Pulmonary artery endothelial cell (primary cell): ENCODE measurements around the gene OPCML. TPM values are rescaled to one million over a fixed set of nuclear protein-coding genes. Genes with fewer than 3 reads are reported as not detected.

Experiments used
- DNase-seq: peaks from one replicate; pipeline ENCODE4 v3.0.0-alpha.2; 2011; ENCODE audit warnings: low read depth, low spot score
- total RNA-seq: library from RNA; depleted of rRNA; stranded (reverse); fragments of >200 nt; gene quantifications from 2 replicates; pipeline ENCODE4 v1.2.3, GENCODE V29; 2014

The OPCML gene
- total RNA-seq, 1 donor from 2014 or later: not detected

DNA sequence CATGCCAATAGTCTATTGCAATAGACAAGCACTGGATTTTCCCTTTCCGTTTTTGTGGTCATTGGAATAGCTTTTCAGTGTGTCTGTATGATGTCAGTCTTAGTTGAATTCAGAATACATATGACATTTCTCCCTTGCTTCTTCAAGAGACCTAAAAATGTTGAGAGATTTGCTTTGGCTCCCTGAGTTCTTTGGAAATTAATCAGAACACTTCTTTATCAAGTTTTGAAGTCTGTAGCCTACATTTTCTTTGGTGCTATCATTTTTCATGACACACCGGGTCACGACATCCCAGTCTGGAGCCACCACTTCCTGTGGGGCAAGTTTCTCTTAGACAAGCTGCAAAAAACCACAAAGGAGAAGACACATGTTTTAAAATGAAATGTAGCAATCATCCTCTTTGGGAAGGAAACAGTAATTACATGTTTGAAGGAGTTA lies 847.1 kb downstream of the OPCML start:
- DNase-seq: no peak

- DNase-seq: no peak
These were observed 848.7 kb downstream of the OPCML start for GRCh38 chr11:132683602-132684001.

GRCh38 chr11:132681971-132682370 lies 850.3 kb downstream of the OPCML start:
- no peak for DNase-seq

DNA sequence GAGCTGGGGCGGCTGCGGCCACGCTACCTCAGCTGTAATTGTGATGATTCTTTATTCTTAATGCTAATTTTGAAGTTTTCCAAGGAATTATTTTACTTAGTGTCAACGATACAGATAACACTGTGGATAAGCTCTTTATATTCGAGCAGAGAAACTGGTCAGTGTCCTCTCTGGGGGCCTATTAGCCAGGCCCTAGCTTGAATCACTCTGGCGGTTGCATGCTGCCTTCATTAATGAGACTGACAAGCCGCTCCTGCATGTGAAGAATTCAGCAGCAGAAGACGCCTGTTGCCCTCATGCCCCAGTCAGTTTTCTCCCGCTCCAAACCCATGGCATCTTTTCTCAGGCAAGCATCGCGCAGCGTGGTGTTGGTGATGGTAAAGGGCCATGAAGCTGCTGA lies 851.7 kb downstream of the OPCML start:
- no peak for DNase-seq

DNA sequence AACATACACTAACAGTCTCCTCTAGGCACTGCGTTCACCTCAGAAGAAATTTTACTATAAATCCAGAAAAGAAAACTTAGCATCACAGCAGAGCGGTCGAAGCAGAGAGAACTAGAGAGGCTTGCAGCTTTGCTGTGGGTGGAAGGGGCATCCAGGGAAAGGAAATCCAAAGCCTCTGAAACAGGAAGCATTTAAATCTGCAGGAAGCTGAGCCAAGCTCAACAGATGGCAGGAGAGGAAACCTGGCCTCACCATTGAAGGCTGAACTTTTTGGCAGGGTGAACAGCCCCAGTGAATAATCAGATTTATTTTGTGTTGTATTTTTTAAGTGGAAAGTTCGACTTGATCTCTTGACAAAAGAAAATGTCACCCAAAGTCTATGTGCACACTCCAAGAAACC lies 858.1 kb downstream of the OPCML start:
- no peak for DNase-seq

GRCh38 chr11:132671851-132672370 lies 860.4 kb downstream of the OPCML start:
- no peak for DNase-seq

DNA sequence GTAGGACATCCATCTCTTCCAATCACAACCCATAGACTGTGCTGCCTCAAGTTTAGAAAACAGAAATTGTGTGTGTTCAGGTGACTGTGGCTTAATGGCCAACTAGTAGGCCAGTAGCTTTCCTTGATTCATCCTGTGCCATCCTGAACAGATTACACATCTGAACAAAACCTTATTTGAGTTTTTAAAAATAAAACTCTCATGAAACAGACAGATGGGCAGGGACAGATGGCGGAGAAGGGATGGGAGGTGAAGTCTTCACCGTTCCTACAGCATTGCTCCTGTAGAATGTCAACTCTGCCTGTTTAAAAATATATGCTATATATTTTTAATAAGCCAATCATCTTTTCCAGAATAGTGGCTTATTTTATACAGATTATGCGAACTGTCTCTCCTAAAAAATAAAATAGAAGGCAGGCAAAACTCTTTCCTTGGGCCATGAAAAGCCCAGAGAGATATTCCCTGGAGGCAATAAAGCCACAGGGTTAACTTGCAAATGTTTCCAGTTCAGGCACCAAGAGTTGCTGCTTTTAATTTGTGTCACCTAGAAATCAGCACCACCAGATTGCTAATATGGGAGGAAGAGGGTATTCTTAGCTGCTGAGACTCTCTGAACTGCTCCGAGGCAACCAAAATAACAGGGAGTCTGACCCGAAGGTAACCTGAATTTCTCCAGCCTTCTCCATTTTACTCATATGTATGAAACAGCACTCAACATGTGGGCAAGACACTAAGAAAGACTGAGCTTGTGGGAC lies 861.2 kb downstream of the OPCML start:
- no peak for DNase-seq

DNA sequence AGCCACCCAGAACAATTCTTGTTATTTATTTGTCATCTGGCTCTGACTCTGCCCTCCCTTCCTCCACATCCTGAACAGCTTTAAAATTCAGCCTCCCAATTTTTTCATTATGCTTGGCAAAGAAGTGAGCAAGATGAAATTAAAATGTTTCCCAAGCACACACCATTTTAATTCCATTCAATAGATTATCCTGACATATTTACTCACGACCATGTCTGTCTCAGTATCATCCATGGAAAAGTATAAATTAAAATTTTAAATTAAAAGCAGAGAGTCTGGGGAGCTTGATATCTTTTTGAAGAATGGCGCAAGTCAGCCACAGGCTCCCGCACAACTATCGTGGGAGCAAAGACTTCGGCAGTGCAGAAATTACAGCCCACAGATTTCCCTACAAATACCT lies 862.4 kb downstream of the OPCML start:
- DNase-seq: no peak

GRCh38 chr11:132665205-132665604 lies 867.1 kb downstream of the OPCML start:
- no peak for DNase-seq

DNA sequence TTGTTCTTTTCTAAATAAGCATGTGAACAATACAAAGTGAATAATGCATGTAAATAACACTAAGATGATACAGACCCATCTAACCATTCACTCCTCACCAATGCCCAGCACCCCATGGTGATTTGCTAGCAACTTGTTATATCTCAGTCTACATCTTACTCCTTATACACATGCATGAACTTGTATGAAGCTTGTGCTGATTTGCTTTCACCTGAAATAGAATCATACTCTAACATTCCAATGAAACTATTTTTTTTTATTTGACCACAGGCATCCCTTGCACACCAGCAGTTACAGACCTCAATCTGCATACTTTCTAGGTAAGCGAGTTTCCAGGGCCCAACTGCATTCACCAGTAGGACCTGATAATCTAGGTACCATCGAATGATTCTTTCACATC lies 873.6 kb downstream of the OPCML start:
- no peak for DNase-seq

- DNase-seq: no peak
These were observed 874.3 kb downstream of the OPCML start for GRCh38 chr11:132658004-132658403.

DNA sequence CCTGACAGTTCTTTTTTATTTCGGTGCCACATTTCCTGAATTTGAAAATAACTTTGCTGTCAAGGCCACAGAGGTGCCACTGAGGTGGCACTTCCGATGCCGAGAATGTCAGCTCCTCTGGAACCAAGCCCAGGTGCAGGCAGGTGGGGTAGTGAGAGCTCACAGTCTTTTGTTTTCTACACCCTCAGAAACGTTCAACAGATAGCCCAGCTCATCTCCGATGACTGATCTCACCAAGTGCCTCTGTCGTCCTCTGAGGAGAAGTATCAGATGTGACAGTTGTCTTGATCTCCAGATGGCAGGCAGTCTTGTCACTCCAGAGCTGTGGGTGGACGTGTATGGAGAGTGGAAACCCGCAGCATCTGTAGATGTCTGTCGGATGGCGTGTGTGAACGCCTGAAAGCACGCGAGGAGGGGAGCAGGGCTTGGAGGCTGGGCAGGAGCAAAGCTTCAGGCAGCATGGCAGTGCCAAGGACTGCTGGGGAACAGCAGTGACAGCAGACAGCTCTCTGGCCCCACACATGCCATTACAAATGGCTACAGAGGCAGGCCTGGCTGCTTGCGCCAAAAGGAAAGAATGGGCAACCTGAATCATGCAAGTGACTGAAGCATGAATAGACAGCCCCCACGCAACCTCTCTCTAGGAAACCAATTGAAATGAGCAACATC lies 877.0 kb downstream of the OPCML start:
- no peak for DNase-seq

DNA sequence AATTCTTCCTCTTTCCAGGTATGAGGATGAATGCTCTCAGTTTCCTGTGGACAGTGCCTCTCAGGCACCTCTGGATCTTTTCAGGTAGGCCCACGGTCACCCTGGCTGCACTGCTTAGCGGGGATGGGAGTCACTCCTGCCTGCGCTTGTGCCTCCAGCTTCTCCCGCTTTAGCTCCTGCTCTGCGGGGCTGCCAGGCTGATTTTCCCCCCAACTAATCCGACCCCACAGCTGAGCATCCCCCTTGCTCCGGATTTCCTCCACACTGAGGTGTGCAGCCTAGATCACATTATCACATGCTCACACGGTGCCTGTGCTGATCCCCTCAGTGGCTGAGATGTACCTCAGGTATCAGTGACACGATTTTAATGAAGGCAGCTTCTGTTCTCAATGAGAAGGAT lies 879.1 kb downstream of the OPCML start:
- DNase-seq: no peak

DNA sequence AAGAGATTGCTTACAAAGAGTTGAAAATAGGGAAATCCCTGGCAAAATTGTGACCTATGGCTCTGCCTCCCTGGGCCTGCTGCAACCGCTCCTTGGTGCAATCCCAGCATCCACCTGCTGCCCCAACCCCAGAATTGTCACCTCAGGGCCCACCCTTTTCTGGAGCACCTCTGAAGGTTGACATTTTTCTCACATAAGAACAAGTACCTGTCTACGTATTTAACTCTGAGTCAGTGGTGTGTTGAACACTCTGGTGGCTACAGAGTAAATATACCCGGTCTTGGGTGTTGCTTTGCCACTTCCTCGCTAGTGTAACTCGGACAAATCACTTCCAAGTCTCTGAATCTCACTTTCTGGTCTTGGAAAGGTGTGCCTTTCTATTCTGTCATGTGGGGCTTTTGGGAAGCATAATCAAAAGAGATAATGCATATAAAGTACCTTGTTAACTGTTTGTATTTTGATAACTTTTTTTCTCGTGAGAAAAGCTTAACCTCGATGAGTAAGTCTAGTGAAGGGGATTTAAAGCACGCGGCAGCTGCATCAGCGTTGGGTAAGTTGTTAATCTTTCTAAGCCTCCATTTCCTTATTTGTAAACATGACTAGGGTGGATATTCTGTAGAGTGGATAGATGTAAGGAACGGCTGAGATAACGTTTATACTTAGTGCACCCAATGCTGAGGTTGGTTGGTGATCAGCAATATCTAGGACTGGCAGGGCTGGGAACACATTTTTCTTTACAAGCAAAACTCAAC lies 881.2 kb downstream of the OPCML start:
- DNase-seq: no peak

DNA sequence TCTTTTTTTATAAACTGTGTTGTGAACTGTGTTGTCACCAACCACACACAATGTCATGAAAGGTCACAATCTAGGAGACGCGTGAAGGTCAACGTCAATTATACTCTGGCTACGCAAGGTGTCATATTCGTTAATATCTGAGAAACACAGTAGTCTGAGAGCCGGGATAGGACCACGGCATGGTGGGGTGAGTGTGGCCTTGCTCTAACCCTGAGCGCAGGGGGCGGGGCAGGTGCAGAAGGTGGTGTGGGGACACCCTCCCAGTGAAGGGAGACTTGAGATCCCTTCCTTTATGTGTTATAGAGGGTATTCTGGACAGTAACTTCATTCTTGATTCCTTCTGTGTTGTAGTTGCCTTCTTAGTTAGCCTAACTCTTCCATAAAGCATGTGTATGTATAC lies 883.0 kb downstream of the OPCML start:
- DNase-seq: no peak

DNA sequence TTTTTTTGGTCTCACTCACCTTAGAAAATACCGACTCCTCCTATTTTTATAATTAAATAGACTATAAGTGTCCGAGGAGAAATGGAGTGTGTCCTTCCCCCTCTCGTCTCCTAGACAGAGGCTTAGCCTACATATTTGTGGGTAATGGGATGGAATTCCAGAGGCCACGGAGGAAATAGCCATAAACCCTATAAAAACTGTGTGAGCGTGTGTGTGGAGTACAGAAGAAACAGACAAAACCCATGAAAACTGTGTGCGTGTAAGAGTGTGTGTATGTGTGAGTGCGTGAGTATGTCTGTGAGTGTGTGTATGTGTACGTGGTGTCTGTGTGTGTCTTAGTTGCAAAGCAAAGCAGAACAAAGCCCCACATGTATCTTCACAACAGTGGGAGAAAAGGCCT lies 883.5 kb downstream of the OPCML start:
- DNase-seq: no peak

GRCh38 chr11:132646890-132647289 lies 885.4 kb downstream of the OPCML start:
- no peak for DNase-seq

- DNase-seq: no peak
These were observed 887.6 kb downstream of the OPCML start for GRCh38 chr11:132644520-132645239.

- no peak for DNase-seq
These were observed 889.1 kb downstream of the OPCML start for GRCh38 chr11:132643239-132643638.

GRCh38 chr11:132640952-132641351 lies 891.3 kb downstream of the OPCML start:
- no peak for DNase-seq

- no peak for DNase-seq
These were observed 892.3 kb downstream of the OPCML start for GRCh38 chr11:132639986-132640385.
